HG02588 (cell line): ENCODE data around the gene LCK.

Experiments
- ATAC-seq: cut with Tn5 transposase; IDR thresholded peaks from one replicate; pipeline ENCODE4 v1.9.1; 2021; ENCODE audit warnings: mild to moderate bottlenecking, moderate library complexity; ENCODE audit not compliant: unreplicated experiment

Gene LCK

GRCh38 chr1:32250893-32251716 lies at the start of gene LCK:
Gene LCK, plus strand, starts transcription at chr1:32251265. Its CDS starts 23,065 bp downstream, at chr1:32274330.
- ATAC-seq, result no peak

GRCh38 chr1:32204943-32205361 lies 46.1 kb upstream of the LCK start:
- no peak for ATAC-seq

- peak; percentile 52 for ATAC-seq
Measured at GRCh38 chr1:32205401-32206370, 45.4 kb upstream of the LCK start, which contains the start of gene IQCC. Gene IQCC, plus strand, starts transcription at chr1:32205671. Its CDS starts 11 bp downstream, at chr1:32205682.

- ATAC-seq, result no peak
Measured at GRCh38 chr1:32208469-32208868, 42.6 kb upstream of the LCK start.

GRCh38 chr1:32208891-32209328 lies 42.2 kb upstream of the LCK start, which contains the start of gene DCDC2B:
Gene DCDC2B, plus strand, starts transcription at chr1:32209089. Its CDS starts 5 bp downstream, at chr1:32209094.
- no peak for ATAC-seq

- no peak for ATAC-seq
Measured at GRCh38 chr1:32215629-32216480, 35.2 kb upstream of the LCK start.

GRCh38 chr1:32216566-32216965 lies 34.5 kb upstream of the LCK start:
- no peak for ATAC-seq

- ATAC-seq, result no peak
Measured at GRCh38 chr1:32219022-32219421, 32.0 kb upstream of the LCK start.

GRCh38 chr1:32220746-32221580 lies 30.1 kb upstream of the LCK start:
- ATAC-seq, result no peak

GRCh38 chr1:32221581-32221979 lies 29.5 kb upstream of the LCK start:
- no peak for ATAC-seq

- peak; percentile 84 for ATAC-seq
Measured at GRCh38 chr1:32221980-32222755, 28.9 kb upstream of the LCK start, which contains the start of the genes EIF3I and TMEM234. Gene EIF3I, plus strand, starts transcription at chr1:32222407. Its CDS starts 35 bp downstream, at chr1:32222442. Gene TMEM234, minus strand, starts transcription at chr1:32222353. Its CDS starts 31 bp downstream, at chr1:32222322.

GRCh38 chr1:32223683-32224082 lies 27.4 kb upstream of the LCK start:
- no peak for ATAC-seq

GRCh38 chr1:32224285-32224684 lies 26.8 kb upstream of the LCK start:
- ATAC-seq, result no peak

- no peak for ATAC-seq
Measured at GRCh38 chr1:32228771-32229170, 22.3 kb upstream of the LCK start.

- ATAC-seq, result no peak
Measured at GRCh38 chr1:32231843-32232432, 19.1 kb upstream of the LCK start.

GRCh38 chr1:32232558-32233304 lies 18.3 kb upstream of the LCK start:
- no peak for ATAC-seq

GRCh38 chr1:32234792-32235191 lies 16.3 kb upstream of the LCK start:
- ATAC-seq, result no peak
